HG03565 (cell line): ENCODE data around the gene PLA2G2A.
"Not testable (repeated sequence)": the region's sequence is repeated elsewhere in the genome, so short reads cannot be mapped to it uniquely, and the experiment has no call there.

Experiments used
- ATAC-seq: cut with Tn5 transposase; IDR thresholded peaks from one replicate; pipeline ENCODE4 v1.9.1; 2021; ENCODE audit warnings: mild to moderate bottlenecking, moderate library complexity; ENCODE audit not compliant: unreplicated experiment

The PLA2G2A gene, protein sequence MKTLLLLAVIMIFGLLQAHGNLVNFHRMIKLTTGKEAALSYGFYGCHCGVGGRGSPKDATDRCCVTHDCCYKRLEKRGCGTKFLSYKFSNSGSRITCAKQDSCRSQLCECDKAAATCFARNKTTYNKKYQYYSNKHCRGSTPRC

DNA sequence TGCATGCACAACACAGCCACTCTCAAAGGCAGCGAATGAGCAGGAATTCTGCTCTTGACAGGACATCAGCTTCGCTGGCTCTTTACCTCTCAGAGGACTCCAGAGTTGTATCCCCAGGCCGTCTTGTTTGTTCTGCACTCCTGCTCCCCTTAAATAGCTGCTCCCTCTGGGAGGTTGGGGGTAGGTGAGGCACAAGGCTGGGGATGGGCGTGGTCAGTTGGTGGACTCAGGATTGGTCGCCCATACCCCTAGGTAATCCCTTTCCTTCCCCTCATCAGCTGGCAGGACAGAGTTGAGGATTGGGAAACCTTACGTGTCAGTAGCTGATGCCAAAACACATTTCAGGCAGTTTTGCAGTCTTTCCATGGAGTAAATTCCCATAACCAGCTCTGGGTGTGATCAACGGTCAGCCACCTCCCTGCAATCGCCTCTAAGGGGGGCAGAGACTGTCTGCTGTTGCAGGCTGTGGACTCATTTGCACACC is at the start of gene PLA2G2A:
PLA2G2A (minus strand) TSS at position 125 of the 484 bp plus-strand sequence. CDS start 845 bp downstream, outside the sequence.
- ATAC-seq = no peak

DNA sequence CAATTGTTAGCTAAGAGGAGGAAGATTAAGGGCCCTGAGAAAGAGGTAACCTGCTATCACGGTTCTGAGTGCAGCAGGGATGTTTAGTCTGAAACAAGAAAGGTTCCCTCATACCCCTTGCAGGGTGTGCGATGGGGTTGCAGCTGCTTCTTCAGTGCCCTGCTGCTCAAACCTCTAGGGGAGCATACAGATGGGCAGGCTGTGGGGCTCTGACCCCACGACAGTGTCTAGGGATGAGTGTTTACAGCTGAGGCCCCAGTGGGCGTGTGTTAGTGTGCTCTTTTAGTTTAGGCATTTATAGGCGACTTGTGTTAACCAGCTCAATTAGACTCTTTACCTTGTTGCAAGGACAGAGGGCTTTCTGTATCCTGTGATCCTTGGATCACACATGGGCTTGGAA is 49.3 kb upstream of the PLA2G2A start:
- ATAC-seq = no peak

DNA sequence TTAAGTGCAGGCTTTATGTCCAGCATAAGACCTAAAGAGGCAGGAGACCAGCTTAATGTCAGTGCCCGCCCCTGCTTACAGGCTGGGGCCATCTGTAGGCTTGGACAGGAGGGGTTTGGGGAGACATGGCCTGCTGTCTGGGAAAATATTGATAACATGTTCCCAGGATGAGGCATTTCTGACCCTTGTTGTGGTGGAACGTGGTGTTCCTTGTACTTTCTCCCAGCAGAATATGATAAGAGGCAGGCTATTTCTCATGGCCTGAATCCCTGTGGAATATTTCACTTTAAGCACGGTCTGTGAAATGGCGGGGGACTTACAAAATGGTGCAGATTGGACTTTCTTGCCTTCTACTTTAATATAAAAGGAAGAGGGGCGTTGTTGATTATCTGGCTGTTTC is 48.7 kb upstream of the PLA2G2A start:
- no peak for ATAC-seq

DNA sequence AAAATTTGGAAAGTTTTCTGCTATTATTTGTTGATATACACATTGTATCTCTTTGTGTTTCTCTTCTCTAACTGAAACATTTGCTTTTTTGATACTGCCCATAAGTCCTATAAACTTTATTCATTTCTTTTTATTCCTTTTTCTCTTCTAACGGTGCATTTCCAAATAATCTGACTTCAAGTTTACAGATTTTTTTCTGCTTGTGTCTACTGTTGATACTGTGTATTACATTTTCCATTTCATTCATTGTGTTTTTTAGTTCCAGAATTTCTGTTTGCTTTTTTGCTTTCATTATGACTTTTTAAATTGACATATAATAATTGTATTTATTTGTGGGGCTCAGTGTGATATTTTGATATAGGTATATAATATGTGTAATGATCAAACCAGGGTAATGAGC is 38.3 kb upstream of the PLA2G2A start:
- ATAC-seq = no peak

DNA sequence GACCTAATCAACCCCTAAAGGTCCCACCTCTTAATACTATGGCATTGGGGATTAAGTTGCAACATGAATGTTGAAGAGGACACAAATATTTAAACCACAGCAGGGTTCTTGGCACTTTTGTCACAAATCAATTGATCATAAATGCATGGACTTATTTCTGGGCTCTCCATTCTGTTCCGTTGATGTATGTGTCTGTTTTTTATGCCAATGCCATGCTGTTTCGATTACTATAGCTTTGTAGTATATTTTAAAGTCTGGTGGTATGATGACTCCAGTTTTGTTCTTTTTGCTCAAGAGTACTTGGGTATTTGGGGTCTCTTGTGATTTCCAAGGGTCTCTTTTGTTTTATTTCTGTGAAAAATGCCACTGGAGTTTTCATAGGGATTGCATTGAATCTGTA is 34.7 kb upstream of the PLA2G2A start:
- no peak for ATAC-seq

DNA sequence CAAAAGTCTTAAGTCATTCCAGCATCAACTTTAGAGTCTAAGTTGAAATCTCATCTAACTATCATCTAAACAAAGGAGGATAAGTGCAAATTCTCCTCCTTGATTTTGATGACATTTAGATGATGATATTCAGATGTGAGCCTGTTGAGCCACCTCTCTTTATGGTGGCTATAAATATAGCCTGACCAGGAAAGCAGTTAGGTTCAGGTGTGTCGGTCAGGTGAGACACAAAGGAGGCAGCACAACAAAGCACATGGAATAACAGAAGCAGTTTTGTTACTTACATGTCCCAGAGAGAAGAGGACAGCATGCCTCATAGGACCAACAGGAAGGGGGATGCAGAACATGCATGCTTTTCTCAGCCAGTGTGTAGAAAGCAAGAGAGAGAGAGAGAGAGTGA is 30.6 kb upstream of the PLA2G2A start:
- no peak for ATAC-seq

DNA sequence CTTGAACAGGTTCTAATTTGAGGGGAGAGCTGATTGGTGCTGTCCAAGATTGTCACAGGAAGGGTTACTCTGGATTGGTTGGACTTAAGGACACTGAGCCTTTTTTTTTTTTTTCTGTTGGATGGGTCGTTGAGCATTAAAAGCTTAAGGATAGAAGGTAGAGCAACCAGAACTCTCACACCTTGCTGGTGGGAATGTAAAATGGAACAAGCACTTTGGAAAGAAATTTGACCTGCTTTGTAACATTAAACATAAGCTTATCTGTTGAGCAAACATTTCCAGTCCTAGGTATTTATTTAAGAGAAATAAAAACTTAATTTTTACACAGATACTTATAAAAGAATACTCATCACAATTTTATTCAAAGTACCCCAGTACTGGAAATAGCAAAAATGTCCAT is 29.8 kb upstream of the PLA2G2A start:
- ATAC-seq = no peak

DNA sequence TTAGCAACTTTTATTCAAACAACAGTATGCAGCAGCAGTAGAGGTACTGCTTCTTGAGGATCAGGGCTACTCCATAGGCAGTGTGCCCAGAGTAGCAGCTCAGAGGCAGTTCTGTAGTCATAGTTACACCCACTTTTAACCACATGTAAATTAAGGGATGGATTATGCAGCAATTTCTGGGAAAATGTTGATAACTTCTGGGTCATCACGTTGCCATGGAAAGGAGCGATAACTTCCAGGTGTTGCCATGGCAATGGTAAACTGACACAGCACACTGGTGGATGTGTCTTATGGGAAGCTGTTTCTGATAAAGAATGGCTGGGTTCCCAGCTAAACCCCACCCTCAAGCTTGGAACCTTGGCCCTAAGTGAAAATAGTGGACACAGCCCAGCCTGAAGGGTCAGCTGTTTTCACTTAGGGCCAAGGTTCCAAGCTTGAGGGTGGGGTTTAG is 29.0 kb upstream of the PLA2G2A start:
- no peak for ATAC-seq

DNA sequence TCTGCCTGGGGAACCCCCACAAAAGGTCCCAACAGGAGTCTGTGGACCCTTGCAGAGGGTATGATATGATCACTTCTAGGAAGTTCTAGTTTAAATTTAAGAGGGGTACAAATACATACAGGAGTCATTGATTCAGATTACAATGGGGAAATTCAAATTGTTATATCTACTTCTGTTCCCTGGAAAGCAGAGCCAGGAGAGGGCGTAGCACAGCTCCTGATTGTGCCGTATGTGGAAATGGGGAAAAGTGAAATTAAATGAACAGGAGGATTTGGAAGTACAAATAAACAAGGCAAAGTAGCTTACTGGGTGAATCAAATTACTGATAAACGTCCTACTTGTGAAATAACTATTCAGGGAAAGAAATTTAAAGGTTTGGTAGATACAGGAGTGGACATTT is 19.4 kb upstream of the PLA2G2A start:
- not testable (repeated sequence) for ATAC-seq

DNA sequence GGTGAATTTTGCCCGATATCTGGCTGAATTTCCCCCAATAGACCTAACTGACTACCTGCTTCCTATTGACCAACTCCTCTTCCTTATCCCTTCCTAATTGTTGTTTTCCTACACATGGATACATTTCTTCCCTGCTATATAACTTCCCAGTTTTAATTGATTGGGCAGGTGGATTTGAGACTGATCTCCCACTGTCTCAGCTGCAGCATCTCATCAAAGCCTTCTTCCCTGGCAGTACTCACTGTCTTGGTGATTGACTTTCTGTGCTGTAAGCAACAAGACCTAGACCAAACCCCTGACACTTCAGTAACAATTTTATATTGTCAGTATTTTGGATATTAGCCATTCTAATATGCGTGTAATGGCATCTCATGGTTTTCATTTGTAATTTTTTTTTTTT is 11.3 kb upstream of the PLA2G2A start:
- no peak for ATAC-seq

DNA sequence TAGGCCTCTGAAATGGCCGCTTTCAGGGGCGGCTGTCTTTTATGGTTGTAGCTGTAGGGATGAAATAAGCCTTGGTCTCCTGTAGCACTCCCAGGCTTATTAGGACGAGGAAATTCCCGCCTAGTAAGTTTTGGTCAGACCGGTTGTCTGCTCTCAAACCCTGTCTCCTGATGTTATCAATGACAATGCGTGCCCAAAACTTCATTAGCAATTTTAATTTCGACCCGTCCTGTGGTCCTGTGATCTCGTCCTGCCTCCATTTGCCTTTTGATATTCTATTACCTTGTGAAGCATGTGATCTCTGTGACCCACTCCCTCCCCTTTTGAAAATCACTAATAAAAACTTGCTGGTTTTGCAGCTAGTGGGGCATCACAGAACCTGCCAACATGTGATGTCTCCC is 10.8 kb upstream of the PLA2G2A start:
- ATAC-seq = not testable (repeated sequence)

DNA sequence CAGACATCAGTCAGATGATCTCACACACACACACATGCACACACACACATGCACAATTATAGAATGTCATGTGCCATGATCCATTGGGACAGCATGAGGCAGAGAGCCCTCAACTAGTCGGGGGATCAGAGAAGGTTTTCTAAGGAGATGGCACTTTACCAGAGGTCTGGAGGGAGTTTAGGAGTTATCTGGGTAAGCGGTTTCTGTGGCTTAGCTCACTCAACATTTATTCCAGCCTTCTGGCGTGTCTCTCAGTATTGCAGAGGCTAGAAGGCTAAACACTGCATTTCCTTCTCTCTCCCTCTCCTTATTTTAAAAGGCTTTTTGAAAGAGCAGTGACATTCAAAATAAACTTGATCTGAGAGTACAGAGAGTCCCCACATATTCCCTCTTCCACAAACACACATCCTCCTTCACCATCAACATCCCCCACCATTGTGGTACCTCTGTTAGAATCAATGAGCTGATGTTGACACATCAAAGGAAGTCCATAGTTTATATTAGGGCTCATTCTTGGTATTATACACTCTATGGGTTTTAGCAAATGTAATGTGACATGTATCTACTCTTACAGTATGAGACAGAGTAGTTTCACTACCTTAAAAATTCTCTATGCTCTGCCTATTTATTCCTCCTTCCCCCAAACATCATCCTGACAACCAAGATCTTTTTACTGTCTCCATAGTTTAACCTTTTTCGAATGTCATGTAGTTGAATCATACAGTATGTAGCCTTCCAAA is 9.0 kb upstream of the PLA2G2A start:
- ATAC-seq = no peak

DNA sequence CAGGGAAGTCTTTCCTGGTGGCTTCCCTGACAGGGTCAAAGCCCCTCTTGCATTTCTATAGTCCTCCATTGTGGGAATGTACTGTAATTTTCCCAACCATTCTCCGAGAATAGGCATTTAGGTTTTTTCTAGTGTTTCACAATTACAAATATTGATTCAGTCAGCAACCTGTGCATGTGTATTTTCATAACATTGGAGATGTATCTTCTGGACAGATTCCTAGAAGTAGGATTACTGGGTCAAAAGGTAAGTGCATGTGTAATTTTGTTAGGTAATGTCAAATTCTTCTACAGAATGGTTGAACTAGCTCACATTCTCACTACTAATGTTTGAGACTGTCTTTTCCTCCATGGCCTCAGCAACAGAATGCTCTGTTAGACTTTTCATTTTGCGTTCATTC is 8.3 kb upstream of the PLA2G2A start:
- no peak for ATAC-seq

DNA sequence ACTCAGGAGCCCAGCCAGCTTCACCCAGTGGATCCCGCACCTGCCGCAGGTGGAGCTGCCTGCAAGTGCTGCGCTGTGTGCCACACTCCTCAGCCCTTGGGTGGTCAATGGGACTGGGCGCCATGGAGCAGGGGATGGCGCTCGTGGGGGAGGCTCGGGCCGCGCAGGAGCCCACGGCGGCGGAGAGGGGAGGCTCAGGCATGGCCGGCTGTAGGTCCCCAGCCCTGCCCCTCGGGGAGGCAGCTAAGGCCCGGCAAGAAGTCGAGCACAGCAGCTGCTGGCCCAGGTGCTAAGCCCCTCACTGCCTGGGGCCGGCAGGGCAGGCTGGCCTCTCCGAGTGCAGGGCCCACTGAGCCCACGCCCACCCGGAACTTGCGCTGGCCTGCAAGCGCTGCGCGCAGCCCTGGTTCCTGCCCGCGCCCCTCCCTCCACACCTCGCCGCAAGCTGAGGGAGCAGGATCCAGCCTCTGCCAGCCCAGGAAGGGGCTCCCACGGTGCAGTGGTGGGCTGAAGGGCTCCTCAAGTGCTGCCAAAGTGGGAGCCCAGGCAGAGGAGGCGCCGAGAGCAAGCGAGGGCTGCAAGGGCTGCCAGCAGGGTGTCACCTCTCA is 5.1 kb upstream of the PLA2G2A start:
- not testable (repeated sequence) for ATAC-seq

DNA sequence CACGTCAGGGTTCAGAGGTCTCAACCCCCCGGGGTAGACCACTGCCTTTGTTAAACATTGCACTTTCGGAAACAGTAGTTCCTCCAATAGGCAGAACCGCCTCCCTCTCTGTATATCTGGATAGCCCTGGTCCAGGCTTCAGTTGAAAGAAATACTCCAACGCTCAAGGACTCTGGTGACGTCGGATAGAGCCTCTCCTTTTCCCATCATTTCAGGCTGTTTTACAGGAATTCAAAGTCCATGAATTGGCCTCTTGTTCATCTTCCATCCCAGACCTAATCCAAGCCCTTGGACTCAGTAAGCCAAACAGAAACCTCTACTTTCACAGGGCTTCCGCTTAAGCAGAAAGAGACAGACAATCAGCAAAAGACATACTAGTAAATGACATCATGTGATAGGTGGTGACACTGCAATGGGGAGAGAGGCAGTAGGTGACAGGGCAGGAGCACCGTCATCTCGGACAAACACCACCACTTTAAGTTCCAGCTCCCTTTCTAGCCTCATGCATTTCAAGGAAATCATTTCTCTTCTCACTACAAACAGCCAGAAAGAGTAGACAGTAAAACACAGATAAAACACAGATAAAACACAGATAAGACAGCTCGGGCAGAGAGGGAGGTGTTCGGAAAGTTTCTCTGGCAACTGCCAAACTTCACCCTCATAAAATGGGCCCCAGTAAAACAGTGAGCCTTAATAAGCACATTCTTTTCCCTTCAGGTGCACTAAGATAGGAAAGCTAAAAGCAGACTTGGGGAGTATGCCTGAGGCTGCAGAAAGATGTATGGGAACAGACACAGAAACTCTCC is 2.3 kb upstream of the PLA2G2A start:
- ATAC-seq = no peak

DNA sequence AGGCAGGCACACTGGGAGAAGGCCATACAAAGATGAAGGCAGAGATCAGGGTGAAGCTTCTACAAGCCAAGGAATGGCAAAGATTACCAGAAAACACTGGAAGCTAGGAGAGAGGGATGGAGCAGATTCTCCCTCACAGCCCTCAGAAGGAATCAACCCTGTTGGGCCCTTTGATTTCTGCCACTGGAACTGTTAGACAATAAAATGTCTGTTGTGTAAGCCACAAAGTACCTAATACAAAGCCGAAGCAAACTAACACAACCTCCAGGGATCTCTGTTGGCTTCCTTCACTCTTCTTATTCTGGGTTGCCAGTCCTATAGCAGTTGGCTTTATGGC is 1.7 kb upstream of the PLA2G2A start:
- ATAC-seq = no peak

DNA sequence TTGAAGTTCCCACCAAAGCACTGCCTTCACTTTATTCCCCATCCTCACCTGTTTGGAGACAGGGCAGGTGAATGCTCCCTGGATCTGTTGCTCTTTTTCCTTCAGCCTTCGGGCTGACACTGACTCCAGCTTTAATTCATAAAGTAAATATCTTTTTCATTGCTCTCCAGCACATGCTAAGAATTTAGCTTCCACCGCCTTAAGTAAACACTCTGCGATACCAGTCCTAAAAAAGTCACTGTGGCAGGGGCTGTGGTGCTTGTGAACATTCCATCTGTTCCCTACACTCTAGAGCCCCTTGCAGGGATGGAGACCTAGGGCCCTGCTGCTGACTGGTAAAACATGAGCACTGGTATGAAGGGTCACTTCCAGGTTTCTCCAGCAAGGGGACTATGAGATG is 896 bp upstream of the PLA2G2A start:
- no peak for ATAC-seq

DNA sequence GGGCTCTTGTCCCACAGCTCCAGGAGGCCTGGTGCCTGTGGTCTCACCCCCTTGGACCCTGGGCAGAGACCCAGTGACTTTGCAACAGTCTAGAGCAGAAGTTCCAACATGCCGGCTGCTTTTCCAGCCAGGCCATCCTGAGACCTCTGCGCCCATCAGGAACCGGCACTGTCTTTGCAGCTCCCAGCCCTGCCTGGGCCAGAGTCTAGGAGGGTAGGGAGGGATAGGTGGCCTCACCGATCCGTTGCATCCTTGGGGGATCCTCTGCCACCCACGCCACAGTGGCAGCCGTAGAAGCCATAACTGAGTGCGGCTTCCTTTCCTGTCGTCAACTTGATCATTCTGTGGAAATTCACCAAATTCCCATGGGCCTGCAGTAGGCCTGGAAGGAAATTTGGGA is 1.3 kb downstream of the PLA2G2A start:
- no peak for ATAC-seq

DNA sequence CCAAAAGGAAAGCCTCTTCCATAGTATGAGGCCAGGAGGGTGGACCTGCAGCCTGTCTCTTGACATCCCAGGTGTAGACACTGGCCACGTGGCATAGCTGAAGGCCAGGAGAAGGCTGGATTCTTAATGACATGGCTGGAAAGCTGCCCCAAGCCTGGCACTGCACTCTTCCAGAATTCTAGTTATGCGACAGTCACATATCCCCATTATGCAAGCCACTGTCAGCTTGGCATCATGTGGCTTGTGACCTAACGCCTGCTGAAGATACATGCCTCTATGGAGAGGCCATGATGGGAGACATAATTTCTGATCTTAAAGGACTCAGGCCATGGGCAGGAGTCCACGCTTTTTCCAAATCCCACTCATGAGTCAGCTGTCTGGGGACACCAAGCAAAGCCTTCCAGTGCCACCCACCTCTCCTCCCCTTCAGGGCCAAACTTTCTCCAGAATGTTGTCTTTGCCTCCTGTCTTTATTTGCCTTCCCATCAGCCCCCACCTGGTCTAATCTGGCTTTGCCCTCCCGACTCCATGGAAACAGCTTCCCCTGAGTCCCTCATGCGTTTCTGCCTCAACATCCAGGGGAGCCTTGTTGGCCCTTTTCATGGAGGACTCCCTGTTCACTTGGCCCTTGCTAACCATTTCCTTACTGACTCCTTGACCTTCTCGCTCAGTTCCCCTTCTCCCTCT is 3.0 kb downstream of the PLA2G2A start:
- ATAC-seq = no peak

DNA sequence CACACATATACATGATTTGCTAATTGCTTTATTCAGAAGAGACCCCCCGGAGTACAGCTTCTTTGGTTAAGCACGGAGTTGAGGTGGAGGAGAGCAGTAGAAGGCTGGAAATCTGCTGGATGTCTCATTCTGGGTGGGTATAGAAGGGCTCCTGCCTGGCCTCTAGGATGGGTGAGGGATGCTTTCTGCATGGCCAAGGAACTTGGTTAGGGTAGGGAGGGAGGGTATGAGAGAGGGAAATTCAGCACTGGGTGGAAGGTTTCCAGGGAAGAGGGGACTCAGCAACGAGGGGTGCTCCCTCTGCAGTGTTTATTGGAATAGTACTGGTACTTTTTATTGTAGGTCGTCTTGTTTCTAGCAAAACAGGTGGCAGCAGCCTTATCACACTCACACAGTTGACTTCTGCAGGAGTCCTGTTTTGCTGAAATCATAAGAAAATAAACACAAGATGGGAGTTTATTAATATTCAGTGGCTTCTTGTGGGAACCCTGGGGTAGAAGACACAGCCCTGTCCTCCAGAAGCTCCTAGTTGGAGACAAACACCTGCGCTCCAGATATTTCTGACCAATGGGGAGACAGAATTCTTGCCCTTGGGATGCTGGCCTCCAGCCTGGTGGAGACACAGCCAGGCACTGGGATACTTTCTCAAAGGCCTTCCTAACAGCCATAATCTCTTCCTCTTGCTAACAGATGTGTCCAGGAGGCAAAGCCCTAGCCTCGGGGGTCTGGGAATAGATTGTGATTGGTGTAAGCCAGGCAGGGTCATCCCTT is 3.8 kb downstream of the PLA2G2A start:
- no peak for ATAC-seq
